Activated CD8-positive, alpha-beta memory T cell treated with anti-CD3 and anti-CD28 coated beads, Interleukin-2, amount 50 U/mL, for 24 hours (primary cell): ENCODE measurements around the gene TNFSF13.

Experiments
- DNase-seq: peaks from one replicate; pipeline ENCODE4 v3.0.0-alpha.2; 2020; ENCODE audit errors: extremely low read depth

The TNFSF13 gene

DNA sequence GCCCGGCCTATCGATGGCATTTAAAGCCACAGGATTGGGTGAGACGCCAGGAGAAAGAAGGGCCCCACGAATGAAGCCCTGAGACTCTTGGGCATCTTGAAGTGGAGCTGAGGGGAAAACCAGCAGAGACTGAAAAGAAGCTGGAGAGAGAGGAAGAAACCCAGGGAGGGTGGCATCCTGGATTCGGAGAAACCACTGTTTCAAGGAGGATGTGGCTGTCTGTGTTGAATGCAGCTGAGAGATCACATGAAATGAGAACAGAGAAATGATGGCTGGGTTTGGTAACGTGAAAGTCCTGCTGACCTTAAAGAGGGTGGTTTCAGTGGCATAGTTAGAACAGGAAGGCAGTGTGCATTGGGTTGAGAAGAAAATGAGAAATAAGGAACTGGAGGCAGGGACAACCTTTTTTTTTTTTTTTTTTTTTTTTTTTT lies 5.9 kb upstream of the TNFSF13 start:
- DNase-seq: no peak

DNA sequence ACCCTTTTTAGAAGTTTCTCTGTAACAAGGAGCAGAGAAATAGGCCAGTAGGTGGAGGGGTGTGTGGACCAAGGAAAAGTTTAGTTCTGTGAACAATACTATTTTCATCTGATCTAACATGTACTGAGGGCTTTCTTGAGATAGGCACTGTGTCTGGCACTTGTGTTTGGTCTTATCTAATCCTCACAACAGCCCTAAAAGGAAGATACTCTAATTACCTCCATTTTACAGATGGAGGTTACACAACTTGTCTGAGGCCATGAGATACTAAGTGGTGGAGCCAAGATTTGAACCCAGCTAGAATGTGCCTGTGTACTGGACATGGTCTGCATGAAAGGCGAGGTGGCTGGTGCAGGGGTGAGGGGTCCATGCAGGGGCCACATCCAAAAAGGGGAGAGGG lies 5.2 kb upstream of the TNFSF13 start:
- DNase-seq: no peak

DNA sequence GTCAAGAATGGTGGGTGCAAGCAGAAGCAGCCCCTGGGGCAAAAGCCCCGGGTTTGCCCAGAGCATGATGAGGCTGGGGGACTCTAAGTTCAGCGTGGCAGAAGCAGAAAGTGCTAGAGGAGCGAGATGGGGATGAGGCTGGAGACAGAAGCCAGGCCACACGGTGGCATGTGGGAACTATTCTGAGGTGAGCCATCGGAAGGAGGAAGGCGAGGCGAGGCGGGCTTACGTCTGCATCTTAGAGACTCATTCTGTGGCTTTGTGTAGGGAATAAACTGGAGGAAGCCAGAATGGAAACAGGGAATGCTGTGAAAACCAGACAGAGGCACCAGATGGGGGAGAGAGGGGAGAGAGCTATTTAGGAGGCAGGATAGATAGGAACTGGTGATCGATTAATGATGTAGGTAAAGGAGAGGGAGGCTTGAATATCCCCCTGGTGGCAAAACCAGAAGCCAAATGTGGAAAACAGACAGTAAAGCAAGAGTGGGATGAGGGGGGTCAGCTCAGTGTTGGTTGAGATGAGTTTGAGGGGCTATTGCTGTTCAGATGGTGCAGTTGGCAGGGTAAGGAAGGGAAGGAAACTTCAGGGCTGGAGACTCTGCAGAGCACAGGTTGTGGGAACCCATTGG lies 3.1 kb upstream of the TNFSF13 start:
- DNase-seq: no peak

DNA sequence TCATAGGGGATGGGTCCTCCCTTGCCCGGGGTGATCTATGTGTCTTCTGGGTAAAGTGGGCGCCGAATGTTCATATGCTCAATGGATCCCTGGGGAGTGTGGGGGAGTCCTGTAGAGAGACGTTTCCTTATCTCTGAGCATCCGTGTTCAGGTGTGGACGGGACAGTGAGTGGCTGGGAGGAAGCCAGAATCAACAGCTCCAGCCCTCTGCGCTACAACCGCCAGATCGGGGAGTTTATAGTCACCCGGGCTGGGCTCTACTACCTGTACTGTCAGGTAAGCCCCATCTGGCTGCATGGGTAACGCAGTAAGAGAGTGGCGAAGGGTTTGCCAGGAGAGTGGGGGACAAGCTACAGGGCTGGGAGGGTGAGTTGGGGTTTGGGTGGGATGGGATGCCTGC lies 1.9 kb upstream of the TNFSF13 start:
- no peak for DNase-seq

DNA sequence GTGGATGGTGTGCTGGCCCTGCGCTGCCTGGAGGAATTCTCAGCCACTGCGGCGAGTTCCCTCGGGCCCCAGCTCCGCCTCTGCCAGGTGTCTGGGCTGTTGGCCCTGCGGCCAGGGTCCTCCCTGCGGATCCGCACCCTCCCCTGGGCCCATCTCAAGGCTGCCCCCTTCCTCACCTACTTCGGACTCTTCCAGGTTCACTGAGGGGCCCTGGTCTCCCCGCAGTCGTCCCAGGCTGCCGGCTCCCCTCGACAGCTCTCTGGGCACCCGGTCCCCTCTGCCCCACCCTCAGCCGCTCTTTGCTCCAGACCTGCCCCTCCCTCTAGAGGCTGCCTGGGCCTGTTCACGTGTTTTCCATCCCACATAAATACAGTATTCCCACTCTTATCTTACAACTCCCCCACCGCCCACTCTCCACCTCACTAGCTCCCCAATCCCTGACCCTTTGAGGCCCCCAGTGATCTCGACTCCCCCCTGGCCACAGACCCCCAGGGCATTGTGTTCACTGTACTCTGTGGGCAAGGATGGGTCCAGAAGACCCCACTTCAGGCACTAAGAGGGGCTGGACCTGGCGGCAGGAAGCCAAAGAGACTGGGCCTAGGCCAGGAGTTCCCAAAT lies 1.3 kb upstream of the TNFSF13 start:
- DNase-seq: no peak

DNA sequence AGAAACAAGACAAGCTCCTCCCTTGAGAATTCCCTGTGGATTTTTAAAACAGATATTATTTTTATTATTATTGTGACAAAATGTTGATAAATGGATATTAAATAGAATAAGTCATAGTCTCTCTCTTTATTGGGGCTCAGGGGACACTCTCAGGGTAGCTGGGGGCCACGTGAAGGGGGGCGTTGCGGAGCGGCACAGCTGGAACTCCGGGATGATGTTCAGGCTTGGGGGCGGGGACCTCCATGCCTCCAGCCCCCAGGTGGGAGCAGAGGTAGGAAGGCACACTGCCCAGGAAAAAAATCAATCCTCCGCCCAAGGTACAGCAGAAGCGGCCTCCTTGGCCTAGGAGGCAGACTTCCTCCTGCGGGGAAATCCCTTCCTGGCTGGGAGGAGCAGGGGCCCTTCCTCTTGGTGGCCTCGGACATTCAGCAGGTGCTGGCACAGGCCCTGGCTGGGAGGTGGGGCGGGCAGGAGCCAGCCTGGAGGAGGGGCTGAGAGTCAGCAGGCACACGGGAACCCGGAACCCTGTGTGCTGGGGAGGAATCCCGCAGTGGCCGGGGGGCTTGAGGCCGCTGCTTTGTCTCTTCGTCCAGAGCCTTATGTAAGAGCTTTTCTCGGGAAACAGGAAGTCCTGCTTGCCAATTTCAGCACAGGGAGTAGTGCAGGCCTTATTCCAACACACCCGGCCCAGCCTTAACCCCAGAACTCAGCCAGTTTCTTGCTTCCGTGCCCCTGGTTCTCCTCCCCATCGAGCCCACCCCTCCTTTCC lies 591 bp upstream of the TNFSF13 start:
- DNase-seq: no peak

DNA sequence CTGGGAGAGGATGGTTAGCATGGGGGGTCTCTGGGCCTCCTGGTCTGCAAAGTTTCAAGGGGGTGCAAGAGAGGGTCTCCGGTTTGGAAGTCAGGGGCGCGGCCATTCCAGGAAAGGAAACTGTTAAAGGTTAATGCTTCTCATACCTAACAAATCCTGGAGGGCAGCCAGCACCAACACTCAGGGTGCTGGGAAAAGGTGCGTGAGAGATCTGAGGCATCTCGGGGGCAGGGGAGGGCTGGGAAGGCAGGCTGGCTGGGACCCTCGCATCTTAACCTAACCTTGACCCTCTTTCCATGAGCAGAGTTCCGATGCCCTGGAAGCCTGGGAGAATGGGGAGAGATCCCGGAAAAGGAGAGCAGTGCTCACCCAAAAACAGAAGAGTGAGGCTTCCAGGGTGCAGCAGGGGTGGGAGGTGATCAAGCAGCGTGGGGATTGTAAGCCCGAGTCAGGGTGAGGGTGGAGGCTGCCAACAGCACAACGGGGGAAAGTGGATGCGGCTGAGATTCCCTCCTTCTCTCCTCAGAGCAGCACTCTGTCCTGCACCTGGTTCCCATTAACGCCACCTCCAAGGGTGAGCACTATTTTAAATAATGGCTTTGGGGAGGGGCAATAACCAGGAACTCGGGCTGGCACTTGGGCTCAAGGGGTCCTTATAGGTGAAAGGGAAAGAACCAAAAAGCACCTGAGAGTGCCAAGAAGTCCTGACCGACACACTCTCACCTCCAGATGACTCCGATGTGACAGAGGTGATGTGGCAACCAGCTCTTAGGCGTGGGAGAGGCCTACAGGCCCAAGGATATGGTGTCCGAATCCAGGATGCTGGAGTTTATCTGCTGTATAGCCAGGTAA lies 996 bp downstream of the TNFSF13 start:
- DNase-seq: no peak

DNA sequence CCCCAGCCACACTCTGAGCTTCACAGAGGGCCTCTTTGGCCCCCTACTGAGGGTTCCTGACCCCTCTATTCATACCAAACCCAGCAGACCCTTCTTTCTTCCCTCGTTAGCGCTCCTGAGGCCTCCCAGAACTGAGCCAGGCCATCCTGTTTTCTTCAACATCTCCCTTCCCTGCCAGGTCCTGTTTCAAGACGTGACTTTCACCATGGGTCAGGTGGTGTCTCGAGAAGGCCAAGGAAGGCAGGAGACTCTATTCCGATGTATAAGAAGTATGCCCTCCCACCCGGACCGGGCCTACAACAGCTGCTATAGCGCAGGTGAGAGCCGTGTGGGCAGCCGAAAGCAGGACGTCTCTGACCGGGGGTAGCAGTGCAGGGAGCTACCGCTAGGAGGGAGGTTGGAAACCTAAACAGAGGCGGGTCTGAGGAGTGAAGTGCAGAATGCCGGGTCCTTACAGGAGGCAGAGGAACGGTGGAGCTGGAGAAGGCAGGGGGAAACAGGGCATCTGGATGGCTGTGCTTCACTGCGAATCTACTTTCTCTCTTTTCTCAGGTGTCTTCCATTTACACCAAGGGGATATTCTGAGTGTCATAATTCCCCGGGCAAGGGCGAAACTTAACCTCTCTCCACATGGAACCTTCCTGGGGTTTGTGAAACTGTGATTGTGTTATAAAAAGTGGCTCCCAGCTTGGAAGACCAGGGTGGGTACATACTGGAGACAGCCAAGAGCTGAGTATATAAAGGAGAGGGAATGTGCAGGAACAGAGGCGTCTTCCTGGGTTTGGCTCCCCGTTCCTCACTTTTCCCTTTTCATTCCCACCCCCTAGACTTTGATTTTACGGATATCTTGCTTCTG lies 1.9 kb downstream of the TNFSF13 start:
- DNase-seq: no peak

DNA sequence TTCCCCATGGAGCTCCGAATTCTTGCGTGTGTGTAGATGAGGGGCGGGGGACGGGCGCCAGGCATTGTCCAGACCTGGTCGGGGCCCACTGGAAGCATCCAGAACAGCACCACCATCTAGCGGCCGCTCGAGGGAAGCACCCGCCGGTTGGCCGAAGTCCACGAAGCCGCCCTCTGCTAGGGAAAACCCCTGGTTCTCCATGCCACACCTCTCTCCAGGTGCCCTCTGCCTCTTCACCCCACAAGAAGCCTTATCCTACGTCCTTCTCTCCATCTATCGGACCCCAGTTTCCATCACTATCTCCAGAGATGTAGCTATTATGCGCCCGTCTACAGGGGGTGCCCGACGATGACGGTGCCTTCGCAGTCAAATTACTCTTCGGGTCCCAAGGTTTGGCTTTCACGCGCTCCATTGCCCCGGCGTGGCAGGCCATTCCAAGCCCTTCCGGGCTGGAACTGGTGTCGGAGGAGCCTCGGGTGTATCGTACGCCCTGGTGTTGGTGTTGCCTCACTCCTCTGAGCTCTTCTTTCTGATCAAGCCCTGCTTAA lies 2.6 kb downstream of the TNFSF13 start:
- DNase-seq: peak; percentile 67

DNA sequence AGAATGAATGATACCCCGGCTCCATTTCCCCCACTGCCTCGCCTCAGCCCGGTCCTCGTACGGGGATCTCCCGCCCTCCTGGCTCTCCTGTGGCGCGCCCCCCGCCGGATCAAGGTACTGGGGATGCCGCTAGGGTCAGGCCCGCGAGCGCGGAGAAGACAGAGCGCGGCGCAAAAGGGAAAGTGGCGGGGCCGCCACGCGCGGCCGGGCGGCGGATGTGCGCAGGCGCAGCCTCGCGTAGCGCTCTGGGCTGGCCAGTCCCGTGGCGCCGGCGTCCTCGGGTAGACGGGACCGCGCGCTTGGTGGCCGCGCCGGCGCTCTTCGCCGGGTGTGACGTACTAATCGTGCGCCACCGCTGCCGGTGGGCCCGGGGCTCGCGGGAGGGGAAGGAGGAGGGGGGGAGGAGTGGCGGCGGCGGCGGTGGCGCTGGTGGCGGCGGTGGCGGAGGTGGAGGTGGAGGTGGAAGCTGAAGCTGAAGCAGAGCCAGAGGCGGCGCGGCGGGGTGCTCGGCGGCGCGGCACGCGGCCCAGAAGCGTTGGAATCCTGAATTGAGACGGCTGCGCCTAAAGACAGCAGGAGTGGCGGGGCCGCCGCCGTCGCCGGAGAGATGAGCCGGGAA lies 3.1 kb downstream of the TNFSF13 start, which contains the start of gene SENP3:
SENP3 (plus strand) TSS at position 331 of the 619 bp plus-strand sequence. CDS start 1,158 bp downstream, outside the sequence.
- DNase-seq: no peak

DNA sequence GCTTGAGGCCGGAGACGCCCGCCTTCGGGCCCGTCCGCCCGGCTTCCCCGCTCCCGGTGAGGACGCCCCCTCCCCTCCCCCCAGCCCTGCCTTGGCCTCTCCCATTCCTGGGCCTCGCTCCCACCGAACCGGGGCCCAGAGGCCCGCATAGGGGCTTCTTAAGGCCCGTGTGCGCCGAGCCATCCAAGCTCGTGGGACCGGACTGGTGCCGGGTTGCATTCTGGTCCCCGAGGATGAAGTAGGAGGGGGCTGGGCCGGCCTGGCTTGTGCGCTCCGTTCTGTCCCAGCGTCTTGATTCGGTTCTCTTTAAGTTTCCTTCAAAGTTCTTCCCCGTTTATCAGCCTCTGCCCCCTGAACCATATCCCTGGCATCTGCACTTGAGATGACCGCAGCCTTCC lies 3.7 kb downstream of the TNFSF13 start:
- DNase-seq: no peak

DNA sequence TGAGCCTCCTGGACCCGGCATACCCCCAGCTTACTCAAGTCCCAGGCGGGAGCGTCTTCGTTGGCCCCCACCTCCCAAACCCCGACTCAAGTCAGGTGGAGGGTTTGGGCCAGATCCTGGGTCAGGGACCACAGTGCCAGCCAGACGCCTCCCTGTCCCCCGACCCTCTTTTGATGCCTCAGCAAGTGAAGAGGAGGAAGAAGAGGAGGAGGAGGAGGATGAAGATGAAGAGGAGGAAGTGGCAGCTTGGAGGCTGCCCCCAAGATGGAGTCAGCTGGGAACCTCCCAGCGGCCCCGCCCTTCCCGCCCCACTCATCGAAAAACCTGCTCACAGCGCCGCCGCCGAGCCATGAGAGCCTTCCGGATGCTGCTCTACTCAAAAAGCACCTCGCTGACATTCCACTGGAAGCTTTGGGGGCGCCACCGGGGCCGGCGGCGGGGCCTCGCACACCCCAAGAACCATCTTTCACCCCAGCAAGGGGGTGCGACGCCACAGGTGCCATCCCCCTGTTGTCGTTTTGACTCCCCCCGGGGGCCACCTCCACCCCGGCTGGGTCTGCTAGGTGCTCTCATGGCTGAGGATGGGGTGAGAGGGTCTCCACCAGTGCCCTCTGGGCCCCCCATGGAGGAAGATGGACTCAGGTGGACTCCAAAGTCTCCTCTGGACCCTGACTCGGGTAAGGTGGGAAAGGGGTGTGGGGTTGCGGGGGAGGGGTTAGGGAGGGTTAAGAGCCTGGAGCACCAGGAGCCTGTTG lies 4.7 kb downstream of the TNFSF13 start:
- DNase-seq: no peak

DNA sequence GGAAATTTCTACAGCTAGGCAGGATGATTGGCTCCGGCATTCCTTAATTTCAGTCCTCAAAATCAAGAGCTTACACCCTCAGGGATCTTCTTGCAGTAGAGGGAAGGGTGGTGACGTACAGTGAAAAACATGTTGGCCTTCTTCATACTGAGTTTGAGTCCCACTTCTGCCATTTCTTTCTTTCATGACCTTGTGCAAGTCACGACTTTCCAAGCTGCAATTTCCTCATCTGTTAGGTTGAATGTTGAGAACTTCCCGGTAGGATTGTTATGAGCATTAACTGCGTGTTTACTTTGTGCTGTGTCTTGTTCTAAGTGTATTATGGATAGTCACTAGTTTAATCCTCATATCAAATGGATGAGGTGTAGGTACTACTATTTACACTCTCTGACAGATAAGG lies 11.0 kb downstream of the TNFSF13 start:
- DNase-seq: no peak

DNA sequence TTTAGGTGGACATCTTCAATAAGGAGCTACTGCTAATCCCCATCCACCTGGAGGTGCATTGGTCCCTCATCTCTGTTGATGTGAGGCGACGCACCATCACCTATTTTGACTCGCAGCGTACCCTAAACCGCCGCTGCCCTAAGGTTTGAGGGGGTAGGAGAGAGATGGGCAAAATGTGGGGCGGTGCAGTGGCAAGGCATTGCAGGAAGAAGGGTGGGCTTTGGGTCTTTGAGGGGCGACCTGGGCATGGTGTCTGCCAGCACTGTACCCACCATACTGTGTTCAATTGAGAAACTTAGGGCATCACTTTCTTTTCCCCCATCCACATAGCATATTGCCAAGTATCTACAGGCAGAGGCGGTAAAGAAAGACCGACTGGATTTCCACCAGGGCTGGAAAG lies 11.8 kb downstream of the TNFSF13 start:
- DNase-seq: no peak

DNA sequence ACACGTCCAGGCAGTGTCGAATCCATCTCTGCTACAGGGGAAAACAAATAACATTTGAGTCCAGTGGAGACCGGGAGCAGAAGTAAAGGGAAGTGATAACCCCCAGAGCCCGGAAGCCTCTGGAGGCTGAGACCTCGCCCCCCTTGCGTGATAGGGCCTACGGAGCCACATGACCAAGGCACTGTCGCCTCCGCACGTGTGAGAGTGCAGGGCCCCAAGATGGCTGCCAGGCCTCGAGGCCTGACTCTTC lies 13.7 kb downstream of the TNFSF13 start:
- no peak for DNase-seq

DNA sequence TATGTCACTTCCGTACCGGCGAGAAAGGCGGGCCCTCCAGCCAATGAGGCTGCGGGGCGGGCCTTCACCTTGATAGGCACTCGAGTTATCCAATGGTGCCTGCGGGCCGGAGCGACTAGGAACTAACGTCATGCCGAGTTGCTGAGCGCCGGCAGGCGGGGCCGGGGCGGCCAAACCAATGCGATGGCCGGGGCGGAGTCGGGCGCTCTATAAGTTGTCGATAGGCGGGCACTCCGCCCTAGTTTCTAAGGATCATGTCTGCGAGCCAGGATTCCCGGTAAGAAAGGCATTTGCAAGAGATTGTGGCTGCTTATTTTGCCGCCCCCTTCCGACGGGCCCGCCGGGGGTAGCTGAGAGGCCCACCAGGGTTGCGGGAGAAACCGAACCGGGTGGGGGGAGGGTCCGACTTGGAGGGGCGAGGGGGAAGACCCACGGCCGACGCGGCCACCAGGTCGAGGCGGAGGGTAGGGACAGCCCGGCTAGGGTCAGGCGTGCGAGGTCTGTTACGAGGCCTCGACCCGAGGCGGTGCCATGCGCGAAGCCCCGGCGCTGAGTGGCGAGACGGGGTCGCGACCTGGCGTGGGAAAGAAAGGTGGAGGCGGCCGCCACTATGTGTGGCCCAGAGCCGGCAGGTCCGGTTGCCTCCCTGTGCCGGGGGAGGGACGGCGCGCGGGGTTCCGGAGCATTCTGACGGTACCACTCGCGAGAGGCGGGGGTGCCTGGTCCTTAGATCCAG lies 14.2 kb downstream of the TNFSF13 start:
- DNase-seq: peak; percentile 98

DNA sequence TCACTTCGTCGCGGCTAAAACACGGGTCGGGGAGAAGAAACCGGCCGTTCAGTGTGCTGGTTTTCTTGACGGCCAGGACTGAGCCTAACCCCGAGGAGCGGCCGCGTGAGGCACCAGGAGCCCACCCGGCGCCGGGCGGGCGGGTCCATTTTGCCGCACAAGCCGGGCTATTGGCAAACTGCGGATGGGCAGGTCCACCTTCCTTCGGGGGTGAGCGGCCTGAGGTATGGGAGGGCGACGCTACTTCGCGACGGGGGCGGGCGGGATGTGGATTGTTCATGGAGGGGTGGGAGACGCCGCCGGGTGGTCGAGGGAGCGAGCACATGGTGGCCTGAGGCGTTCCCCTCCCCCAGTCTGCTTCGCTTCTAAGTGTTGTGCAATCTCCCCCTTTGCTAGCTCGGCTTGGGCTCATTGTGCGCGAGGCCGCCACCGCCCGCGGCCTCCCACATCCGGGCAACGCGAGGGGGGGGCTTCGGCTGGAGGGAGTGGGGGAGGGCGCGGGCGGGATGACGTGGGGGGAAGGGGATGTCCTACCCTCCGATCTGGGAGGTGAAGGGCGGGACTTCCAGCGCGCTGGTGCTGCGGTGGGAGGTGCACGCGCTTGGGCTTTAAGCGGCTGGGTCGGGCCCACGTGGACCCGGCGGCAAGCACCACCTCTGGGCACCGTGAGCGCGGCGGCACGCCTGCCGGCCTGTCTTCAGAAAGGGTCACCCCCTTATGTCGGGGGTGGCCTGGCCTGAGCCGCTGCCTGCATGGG lies 15.0 kb downstream of the TNFSF13 start:
- DNase-seq: peak; percentile 74

DNA sequence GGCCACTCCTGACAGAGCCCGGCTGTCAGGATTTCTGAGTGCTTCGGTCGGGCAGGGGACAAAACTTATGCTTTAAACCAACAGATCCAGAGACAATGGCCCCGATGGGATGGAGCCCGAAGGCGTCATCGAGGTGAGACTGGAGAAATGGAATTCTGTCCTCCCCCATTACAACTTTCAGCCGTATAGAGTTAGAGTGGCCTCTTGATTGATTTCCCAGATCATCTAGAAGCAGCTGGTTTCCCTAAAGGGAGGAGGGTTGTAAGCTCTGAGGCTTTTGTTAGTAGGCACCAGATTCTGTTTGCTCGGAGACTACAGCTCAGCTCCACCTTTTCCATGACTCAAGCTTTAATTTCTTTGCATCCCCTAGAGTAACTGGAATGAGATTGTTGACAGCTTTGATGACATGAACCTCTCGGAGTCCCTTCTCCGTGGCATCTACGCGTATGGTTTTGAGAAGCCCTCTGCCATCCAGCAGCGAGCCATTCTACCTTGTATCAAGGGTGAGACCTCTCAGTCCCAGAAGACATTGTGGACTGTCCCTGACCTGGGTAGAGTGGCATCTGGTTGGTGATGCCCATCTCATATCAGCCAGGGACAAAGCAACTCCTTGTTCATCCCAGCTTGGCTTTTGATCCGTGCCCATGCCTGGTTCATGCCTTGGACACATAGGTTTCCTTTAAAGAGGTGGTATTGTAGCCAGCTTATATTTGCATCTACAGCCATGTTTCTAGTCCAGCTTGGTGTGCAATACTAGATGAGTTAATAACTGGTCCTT lies 15.8 kb downstream of the TNFSF13 start:
- no peak for DNase-seq
